Measurements from ENCODE around the gene GMPPB.

GMPPB gene

GRCh38 chr3:49723628-49724551, at the start of gene GMPPB:
GMPPB (minus strand) TSS chr3:49723951; CDS start chr3:49723726, 225 bp downstream.
- TF ChIP-seq CTCF (IDR thresholded peaks at IDR 0.05; ENCODE audit: control insufficient read depth, extremely low read depth, insufficient read depth): no peak
- DNase-seq (ENCODE audit: low read depth): peak; percentile 93
- H3K4me3 ChIP-seq (ENCODE audit: low read depth, low read length): peak within 1 kb of the TSS; percentile 91

- no peak for TF ChIP-seq CTCF (IDR thresholded peaks at IDR 0.05; ENCODE audit: control insufficient read depth, extremely low read depth, insufficient read depth)
- no peak overlapping the region for H3K4me3 ChIP-seq (ENCODE audit: low read depth, low read length)
- no peak for DNase-seq (ENCODE audit: low read depth)
These were observed 49.0 kb upstream of the GMPPB start for GRCh38 chr3:49772703-49773102.

GRCh38 chr3:49771340-49771938, 47.7 kb upstream of the GMPPB start:
- DNase-seq (ENCODE audit: low read depth): no peak
- H3K4me3 ChIP-seq (ENCODE audit: low read depth, low read length): no peak overlapping the region
- TF ChIP-seq CTCF (IDR thresholded peaks at IDR 0.05; ENCODE audit: control insufficient read depth, extremely low read depth, insufficient read depth): no peak

GRCh38 chr3:49769926-49770325, 46.2 kb upstream of the GMPPB start:
- TF ChIP-seq CTCF (IDR thresholded peaks at IDR 0.05; ENCODE audit: control insufficient read depth, extremely low read depth, insufficient read depth): no peak
- DNase-seq (ENCODE audit: low read depth): no peak
- no peak overlapping the region for H3K4me3 ChIP-seq (ENCODE audit: low read depth, low read length)

- DNase-seq (ENCODE audit: low read depth): no peak
- no peak for TF ChIP-seq CTCF (IDR thresholded peaks at IDR 0.05; ENCODE audit: control insufficient read depth, extremely low read depth, insufficient read depth)
- no peak overlapping the region for H3K4me3 ChIP-seq (ENCODE audit: low read depth, low read length)
These were observed 45.6 kb upstream of the GMPPB start for GRCh38 chr3:49769286-49769915.

- no peak for TF ChIP-seq CTCF (IDR thresholded peaks at IDR 0.05; ENCODE audit: control insufficient read depth, extremely low read depth, insufficient read depth)
- DNase-seq (ENCODE audit: low read depth): no peak
- H3K4me3 ChIP-seq (ENCODE audit: low read depth, low read length): no peak overlapping the region
These were observed 40.2 kb upstream of the GMPPB start for GRCh38 chr3:49763981-49764380.
